ENCODE measurements around the gene AMFR. TPM values are rescaled to one million over a fixed set of nuclear protein-coding genes. Genes with fewer than 3 reads are reported as not detected.

The AMFR gene
- polyA plus RNA-seq, 3 donors, result 28.3 to 68.1 (median 48.9) TPM

DNA sequence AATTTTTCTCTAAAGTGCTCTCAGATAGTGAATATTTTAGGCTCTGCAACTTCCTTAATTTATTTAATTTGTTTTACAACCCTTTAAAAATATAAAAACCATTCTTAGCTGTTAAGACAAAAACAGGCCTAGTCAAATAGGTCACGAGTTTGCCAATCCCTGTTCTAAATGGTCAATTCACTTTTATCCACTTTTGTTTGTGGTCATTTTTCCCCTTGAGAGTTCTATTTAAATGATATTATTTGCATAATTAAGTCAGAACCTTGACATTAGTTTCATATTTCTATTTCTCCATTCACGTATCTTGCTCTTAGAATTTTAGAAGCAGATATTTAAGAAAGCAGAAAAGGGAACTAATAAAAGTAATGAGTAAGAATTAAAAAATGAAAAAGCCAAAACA lies 4.0 kb downstream of the AMFR start:
- H3K79me2 ChIP-seq (ENCODE audit: insufficient read depth, low read length), result peaks cover 86% of the 10 kb centered on the region
- H3K4me3 ChIP-seq (replicated peaks in 1 of 3; ENCODE audit: low read depth in 2 of 3, low read length in 3 of 3), result no peak overlapping the region
- no CpG with 5 or more reads among the region's 2 CpGs for WGBS (ENCODE audit: insufficient coverage)
- H3K27ac ChIP-seq (ENCODE audit: low read depth in 1 of 2, low read length in 2 of 2), result peak overlapping the region in 1 of 2 donors; percentile 60
- Mint-ChIP-seq H3K36me3 (peaks cover 0 to 6% of the 10 kb centered on the region in 2 donors), H3K4me1 (peaks cover 51% of the 10 kb centered on the region), H3K9me3 (no peaks in the 10 kb centered on the region), H3K27me3 (ENCODE audit: low read depth in 3 of 3) (peaks cover 0 to under 1% (median 0%) of the 10 kb centered on the region in 3 donors), H3K27ac (peak overlapping the region in 6 of 7 donors; percentile 10 to 76 (median 42)), H3K4me3 (no peak overlapping the region)
- TF ChIP-seq, protein P1, sequence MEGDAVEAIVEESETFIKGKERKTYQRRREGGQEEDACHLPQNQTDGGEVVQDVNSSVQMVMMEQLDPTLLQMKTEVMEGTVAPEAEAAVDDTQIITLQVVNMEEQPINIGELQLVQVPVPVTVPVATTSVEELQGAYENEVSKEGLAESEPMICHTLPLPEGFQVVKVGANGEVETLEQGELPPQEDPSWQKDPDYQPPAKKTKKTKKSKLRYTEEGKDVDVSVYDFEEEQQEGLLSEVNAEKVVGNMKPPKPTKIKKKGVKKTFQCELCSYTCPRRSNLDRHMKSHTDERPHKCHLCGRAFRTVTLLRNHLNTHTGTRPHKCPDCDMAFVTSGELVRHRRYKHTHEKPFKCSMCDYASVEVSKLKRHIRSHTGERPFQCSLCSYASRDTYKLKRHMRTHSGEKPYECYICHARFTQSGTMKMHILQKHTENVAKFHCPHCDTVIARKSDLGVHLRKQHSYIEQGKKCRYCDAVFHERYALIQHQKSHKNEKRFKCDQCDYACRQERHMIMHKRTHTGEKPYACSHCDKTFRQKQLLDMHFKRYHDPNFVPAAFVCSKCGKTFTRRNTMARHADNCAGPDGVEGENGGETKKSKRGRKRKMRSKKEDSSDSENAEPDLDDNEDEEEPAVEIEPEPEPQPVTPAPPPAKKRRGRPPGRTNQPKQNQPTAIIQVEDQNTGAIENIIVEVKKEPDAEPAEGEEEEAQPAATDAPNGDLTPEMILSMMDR (IDR thresholded peaks at IDR 0.05), result no peak
- H3K36me3 ChIP-seq (replicated peaks in 1 of 2; ENCODE audit: control insufficient read depth in 1 of 2, insufficient read depth in 2 of 2, low read length in 2 of 2), result peaks cover 0 to 5% of the 10 kb centered on the region in 2 donors
- no peaks in the 10 kb centered on the region for H3K9me3 ChIP-seq (replicated peaks in 1 of 2; ENCODE audit: control insufficient read depth in 1 of 2, insufficient read depth in 1 of 2, low read length in 2 of 2)
- H3K27me3 ChIP-seq (ENCODE audit: control insufficient read depth in 2 of 2, insufficient read depth in 2 of 2, low read length in 2 of 2), result no peaks in the 10 kb centered on the region
- DNase-seq, result no peak
- peaks cover 70% of the 10 kb centered on the region for H4K20me1 ChIP-seq (ENCODE audit: insufficient read depth, low read length)
- H3K4me2 ChIP-seq (replicated peaks; ENCODE audit: extremely low read depth, low read length, poor library complexity, severe bottlenecking), result no peak overlapping the region
- no peak overlapping the region for H3K9ac ChIP-seq (ENCODE audit: insufficient read depth, low read length, poor library complexity, severe bottlenecking)
- H3K4me1 ChIP-seq (ENCODE audit: control insufficient read depth in 1 of 2, insufficient read depth in 2 of 2, low read length in 2 of 2), result peaks cover 34 to 49% of the 10 kb centered on the region in 2 donors
- intact Hi-C loops (cut with micrococcal nuclease), result no loop called here
- H2AFZ ChIP-seq (ENCODE audit: insufficient read depth, low read depth, low read length, poor library complexity, severe bottlenecking), result no peak overlapping the region

DNA sequence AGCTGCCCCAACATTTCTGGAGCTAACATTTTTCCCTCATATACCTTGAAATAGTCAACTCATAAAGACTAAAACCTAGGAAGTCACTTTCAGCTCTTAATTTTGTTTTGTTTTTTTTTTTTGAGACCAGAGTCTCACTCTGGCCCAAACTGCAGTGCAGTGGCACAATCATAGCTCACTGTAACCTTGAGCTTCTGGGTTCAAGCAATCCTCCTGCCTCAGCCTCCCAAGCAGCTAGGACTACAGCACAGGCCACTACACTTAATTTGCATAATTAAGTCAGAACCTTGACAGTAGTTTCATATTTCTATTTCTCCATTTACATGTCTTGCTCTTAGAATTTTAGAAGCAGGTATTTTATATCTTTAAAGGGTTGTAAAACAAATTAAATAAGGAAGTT lies 4.7 kb downstream of the AMFR start:
- intact Hi-C loops (cut with micrococcal nuclease), result no loop called here
- Histone ChIP-seq H3K36me3 (replicated peaks in 1 of 2; ENCODE audit: control insufficient read depth in 1 of 2, insufficient read depth in 2 of 2, low read length in 2 of 2) (peaks cover 0 to 5% of the 10 kb centered on the region in 2 donors), H3K4me2 (replicated peaks; ENCODE audit: extremely low read depth, low read length, poor library complexity, severe bottlenecking) (no peak overlapping the region), H3K4me3 (replicated peaks in 1 of 3; ENCODE audit: low read depth in 2 of 3, low read length in 3 of 3) (no peak overlapping the region), H3K4me1 (ENCODE audit: control insufficient read depth in 1 of 2, insufficient read depth in 2 of 2, low read length in 2 of 2) (peaks cover 41 to 52% of the 10 kb centered on the region in 2 donors), H2AFZ (ENCODE audit: insufficient read depth, low read depth, low read length, poor library complexity, severe bottlenecking) (no peak overlapping the region), H3K9me3 (replicated peaks in 1 of 2; ENCODE audit: control insufficient read depth in 1 of 2, insufficient read depth in 1 of 2, low read length in 2 of 2) (no peaks in the 10 kb centered on the region), H3K27me3 (ENCODE audit: control insufficient read depth in 2 of 2, insufficient read depth in 2 of 2, low read length in 2 of 2) (no peaks in the 10 kb centered on the region), H3K27ac (ENCODE audit: low read depth in 1 of 2, low read length in 2 of 2) (peak overlapping the region in 1 of 2 donors; percentile 36), H3K9ac (ENCODE audit: insufficient read depth, low read length, poor library complexity, severe bottlenecking) (no peak overlapping the region), H4K20me1 (ENCODE audit: insufficient read depth, low read length) (peaks cover 77% of the 10 kb centered on the region), H3K79me2 (ENCODE audit: insufficient read depth, low read length) (peaks cover 92% of the 10 kb centered on the region)
- Mint-ChIP-seq H3K4me3 (no peak overlapping the region), H3K36me3 (peaks cover 0 to 6% of the 10 kb centered on the region in 2 donors), H3K27ac (peak overlapping the region in 4 of 7 donors; percentile 5 to 72 (median 35)), H3K4me1 (peaks cover 54% of the 10 kb centered on the region), H3K27me3 (ENCODE audit: low read depth in 3 of 3) (no peaks in the 10 kb centered on the region), H3K9me3 (no peaks in the 10 kb centered on the region)
- TF ChIP-seq, protein P1 (IDR thresholded peaks at IDR 0.05), result no peak
- DNase-seq, result no peak
